GM21381 (cell line): ENCODE data around the gene KMT5C.

Experiments
- ATAC-seq: cut with Tn5 transposase; IDR thresholded peaks from one replicate; pipeline ENCODE4 v1.9.1; 2021; ENCODE audit warnings: mild to moderate bottlenecking, moderate library complexity; ENCODE audit not compliant: unreplicated experiment

KMT5C gene

GRCh38 chr19:55384131-55384919, 44.6 kb downstream of the KMT5C start, which contains the start of gene TMEM238:
Gene TMEM238, minus strand, starts transcription at chr19:55384292. Its CDS starts 33 bp downstream, at chr19:55384259.
- ATAC-seq = no peak

GRCh38 chr19:55384920-55385723, 45.4 kb downstream of the KMT5C start:
- ATAC-seq = peak; percentile 54

GRCh38 chr19:55385724-55386492, 46.2 kb downstream of the KMT5C start, which contains the start of gene RPL28:
Gene RPL28, plus strand, starts transcription at chr19:55385932. Its CDS starts 426 bp downstream, at chr19:55386358.
- ATAC-seq = peak; percentile 73

- no peak for ATAC-seq
These were observed 46.9 kb downstream of the KMT5C start for GRCh38 chr19:55386493-55386971.

- no peak for ATAC-seq
These were observed 48.2 kb downstream of the KMT5C start for GRCh38 chr19:55387736-55388497.

- no peak for ATAC-seq
These were observed 50.0 kb downstream of the KMT5C start for GRCh38 chr19:55389386-55390317.

- ATAC-seq = no peak
These were observed 50.8 kb downstream of the KMT5C start for GRCh38 chr19:55390461-55390880.

- ATAC-seq = no peak
These were observed 51.6 kb downstream of the KMT5C start for GRCh38 chr19:55391191-55391670.

GRCh38 chr19:55391702-55392615, 52.3 kb downstream of the KMT5C start:
- ATAC-seq = no peak

- no peak for ATAC-seq
These were observed 53.4 kb downstream of the KMT5C start for GRCh38 chr19:55392820-55393761.
